ENCODE data around the gene MBNL1.

- TF ChIP-seq ZNF274 (IDR thresholded peaks at IDR 0.05; ENCODE audit: low read length) (no peak), ZNF274 (tag by site-specific recombination; IDR thresholded peaks at IDR 0.05; ENCODE audit: borderline replicate concordance) (no peak), KLF9 (tag by site-specific recombination; IDR thresholded peaks at IDR 0.05; ENCODE audit: low read depth) (no peak), CTCF (tag by site-specific recombination; IDR thresholded peaks at IDR 0.05) (no peak), REPIN1 (tag by site-specific recombination; IDR thresholded peaks at IDR 0.05; ENCODE audit: low read depth) (no peak), ZNF311 (tag by site-specific recombination; IDR thresholded peaks at IDR 0.05; ENCODE audit: borderline replicate concordance) (no peak), GFI1B (tag by site-specific recombination; IDR thresholded peaks at IDR 0.05) (no peak), ZNF140 (tag by site-specific recombination; IDR thresholded peaks at IDR 0.05) (no peak), ZNF473 (tag by site-specific recombination; IDR thresholded peaks at IDR 0.05) (no peak), PRDM2 (tag by site-specific recombination; IDR thresholded peaks at IDR 0.05; ENCODE audit: borderline replicate concordance) (no peak)
Observed at GRCh38 chr3:152480282-152480953, 211.7 kb downstream of the MBNL1 start.

Data from HEK293 (cell line).